Limb (tissue), 2 donors: ENCODE measurements around the gene PPP2R2D.

Experiments
- DNase-seq, 2 donors: peaks; one replicate each; pipeline ENCODE4 v3.0.0-alpha.2; 2016; ENCODE audit errors: extremely low spot score in 2 of 2

The PPP2R2D gene

DNA sequence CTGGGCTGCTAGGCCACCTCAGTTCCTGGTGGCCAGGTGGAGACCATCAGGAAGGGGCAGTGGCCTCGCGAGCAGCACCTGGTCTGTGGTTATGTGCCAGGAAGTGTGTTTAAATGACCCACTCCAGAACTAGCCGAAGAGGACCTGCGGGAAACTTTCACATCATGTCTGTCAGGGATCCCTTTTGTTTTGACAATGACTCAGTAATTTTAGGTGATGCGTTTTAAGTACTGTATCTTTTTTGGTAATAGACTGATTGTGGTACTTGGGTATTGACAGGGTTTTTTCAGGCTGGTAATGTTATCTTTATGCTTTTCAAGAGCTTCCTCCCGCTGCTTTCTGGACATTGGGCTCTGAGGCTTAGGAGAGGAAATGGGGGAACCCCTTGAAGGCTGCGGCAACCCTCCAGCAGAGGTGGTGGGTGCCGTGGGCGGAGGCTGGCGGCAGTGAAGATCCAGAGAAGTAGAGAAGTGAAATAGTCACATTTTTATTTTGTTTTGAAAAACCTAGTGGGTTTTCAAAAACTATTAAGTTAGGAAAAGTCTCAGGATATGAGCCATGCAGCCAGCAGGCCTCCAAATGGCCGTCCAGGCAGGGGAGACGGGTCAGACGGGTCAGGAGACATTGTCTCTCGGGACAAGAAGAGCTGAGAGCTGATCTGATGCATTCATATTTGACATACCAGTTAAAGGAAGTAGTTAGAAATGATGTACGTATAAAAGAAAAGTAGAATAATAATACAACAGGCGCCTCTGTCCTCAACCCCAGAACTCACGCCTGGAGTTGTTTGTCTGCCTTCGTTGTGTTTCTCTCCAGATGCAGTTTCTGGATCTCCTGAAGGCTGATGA, 27.7 kb downstream of the PPP2R2D start:
- no peak for DNase-seq

DNA sequence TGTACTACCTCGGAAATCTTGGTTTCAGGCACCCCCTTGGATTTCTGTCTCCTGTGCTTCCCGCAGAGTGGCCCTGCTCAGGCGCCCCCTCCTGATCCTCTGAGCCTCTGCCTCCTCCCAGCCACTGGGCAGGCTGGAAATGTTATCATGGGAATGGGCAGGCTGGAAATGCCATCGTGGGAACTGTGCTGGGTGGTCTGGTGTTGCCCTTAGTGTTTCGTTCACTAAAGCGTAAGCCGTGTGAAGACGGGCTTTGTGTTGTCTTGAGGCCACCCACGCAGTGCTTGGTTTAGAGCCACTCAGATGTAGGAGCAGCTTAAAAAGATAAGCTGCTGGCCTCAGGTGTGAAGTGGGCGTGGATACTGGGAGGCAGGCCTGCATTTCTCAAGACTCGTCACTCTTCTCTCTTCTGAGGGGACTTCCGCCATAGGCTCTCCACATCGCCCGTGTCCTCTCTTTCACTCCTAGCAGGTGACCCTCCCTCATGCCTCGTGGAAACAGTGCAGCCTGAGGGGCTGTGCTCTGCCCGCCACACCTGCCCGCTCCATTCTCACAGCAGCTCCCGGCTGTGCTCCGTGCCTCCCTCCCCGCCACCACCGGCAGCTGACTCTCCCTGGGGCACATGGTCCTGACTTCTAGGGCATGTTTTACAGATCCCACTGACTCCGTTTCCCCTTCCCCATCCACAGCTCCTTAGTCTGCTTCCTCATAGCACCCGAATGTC, 28.5 kb downstream of the PPP2R2D start:
- no peak for DNase-seq

DNA sequence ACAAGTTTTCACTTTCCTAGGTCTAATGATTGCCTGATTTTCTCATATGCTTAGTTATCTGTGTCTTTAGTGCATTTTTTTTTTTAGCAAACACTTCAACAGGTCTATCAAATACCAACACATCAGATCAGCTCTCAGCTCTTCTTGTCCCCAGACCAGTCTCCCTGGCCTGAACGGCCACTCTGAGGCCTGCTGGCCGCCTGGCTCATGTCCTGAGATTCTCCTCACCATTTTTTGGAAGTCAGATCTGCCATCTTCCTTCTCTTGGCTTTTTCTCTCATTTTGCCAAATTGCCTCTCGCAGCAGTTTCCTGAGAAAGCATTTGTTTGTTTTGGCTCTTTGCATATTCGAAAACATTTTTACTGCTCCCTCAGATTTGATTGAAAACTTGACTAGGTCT, 29.3 kb downstream of the PPP2R2D start:
- DNase-seq, result no peak

DNA sequence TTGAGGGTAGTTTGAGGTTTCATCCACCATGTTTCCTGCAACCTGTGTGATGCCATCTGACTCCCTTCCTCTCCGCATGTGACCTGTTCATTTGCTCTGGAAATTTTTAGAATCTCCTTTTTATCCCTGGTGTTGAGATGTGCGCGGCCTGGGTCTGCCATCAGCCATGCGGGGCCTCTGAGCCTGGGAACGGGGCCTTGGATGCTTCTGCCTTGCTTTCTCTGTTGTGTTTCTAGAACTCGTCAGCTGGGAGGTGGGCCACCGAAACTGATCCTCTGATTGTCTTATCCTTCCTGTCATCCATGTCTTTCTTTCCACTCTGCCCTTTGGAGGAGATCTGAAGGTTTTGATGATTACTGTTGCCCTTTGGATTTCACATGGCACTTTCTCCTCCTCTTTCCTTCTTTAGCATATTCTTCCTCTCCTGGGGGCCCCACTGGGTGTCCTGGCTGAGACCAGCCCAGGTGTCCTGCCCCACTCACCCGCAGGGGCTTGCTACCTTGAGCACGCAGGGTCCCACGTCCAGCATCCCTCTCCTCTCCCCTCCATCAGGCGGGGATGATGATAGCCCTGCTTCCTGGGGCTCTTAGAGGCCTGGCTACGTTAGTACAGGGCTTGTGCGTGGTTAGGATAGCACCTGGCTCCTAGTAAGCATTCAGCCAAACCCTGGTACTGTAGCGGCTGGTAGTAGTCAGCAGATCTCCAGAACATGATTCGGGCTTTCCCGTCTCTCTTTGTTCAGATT, 29.9 kb downstream of the PPP2R2D start:
- DNase-seq, result no peak

DNA sequence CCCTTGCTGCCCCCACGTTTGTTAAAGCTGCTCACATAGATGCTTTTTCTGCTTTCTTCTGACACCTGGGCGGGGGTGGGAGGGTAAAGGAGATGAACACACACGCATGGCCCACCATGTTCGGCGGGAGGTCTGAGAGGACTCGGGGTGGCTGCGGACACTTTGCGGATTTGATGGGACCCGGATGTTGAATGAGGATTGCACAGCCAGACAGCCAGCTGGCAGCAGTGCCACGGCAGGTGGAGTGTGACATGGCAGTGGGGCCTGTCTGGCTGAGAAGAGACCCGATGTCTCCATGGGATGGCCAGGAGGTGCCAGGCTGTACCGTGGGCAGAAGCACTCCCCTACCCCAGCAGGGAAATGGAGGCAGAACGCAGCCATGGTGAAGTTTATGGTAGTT, 31.2 kb downstream of the PPP2R2D start:
- no peak for DNase-seq

DNA sequence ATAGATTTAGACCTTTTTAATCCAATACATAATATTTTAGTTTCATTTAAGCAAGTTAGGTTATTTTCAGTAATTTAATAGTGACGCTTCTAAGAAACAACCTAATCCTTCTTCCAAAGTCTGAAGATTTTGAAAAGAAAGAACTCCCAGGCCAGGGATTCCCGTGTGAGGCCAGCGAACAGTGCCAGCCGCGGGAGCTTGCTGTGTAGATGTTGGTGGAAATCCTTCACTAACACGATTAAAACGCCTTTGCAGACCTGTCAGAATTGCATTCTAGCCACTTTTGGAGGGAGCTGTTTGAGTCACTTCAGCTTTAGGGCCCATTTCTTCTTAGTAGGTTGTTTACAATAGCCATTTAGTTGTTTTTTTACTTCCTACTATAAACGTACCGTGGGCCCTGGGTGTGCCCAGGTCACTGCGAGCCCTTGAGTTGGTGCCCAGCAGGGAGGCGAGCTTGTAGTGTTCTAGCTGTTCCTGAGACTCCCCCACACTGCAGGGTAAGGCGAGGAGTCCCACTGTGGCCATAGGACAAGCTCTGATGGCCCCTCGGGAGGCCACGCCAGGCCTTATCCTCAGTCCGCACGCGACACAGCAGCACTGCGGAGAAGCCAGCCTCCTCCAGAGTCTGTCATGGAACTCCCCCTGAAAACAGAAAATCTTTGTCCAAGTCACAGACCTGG, 32.3 kb downstream of the PPP2R2D start:
- DNase-seq, result no peak

DNA sequence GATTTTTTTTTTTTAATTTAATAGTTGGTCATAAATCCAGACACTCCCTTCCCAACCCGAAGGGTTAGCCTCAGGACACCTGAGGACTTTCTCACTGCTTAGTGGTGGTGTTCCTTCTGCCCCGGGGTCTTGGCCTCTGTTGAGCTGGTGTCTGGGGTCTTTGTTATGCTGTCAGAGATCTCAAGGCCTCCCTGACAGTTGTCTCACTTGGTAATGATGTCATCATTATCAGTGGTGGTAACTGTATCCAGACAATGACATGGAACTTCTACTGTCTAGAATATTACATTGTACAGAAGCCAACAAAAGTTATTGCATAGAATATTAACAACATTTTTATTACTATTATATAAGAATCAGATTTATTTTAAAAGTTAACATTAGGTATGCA, 32.9 kb downstream of the PPP2R2D start:
- DNase-seq, result no peak

DNA sequence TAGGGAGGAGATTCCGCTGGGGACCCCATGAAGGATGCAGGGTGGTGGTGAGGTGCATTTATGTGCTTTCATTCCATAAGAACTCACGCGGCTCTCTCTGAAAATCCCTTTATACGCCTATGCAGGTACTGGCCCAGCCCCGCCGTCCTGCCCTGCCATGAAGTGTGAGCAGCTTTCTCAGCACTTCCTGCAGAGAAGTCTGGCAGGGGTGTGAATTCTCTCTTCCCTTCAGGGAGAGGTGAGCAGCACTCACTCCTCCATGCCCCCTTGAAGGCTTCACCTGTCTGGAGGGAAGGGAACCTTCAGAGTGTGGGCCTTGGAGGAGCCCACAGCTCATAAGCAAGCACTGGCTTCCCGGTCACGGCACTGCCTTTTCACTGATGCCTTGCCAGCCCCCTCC, 34.0 kb downstream of the PPP2R2D start:
- no peak for DNase-seq

DNA sequence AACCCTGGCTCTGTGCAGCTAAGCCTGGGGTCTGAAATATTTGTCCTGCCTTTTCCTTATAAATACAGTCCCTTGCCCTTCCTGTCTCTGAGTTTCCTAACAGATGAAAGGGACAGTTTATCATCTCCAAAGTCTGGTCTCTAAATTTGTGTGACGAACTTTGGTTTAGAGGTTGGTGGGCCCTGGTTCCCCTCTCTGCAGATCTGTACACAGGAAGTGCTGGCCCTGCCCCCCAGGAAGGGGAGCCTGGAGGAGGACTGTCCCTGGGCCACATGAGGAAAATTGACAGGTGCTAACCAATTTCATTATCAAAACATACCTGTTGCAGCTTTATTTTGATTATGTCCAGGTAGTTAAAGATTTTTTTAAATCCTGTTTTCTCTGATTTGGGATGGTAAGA, 34.5 kb downstream of the PPP2R2D start:
- DNase-seq, result no peak

DNA sequence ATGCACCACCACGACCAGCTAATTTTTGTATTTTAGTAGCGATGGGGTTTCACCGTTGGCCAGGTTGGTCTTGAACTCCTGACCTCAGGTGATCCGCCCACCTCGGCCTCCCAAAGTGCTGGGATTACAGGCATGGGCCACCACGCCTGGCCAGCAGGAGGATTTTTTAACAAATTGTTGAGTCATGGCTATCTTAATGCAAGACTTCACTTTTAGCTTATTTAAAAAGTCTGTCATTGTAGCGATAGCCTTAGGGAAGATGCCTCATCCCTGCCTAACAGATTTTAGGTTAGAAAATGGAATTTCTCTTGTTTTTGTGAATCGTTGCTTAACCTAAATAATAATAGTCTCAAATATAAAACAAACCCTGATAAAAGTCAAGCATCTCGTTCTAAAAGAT, 35.5 kb downstream of the PPP2R2D start:
- DNase-seq, result no peak

DNA sequence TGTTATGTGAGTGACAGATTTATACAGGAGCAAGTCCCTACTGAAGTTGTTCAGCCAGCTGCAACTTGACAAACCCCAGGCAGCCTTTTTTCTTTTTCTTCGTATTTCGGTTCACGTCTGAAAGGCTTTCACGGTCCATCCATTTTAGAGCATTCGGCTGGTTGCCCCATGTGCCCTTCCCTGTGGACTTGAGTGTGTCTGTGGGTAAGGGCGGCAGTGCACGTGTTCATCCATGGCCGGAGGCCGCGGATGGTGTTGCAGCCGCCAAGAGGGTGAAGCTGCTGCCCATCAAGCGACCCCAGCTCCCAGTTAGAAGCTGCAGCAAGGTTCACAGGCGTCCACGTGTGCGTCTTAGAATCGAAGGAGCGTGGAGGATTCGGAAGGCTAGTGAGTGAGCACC, 35.9 kb downstream of the PPP2R2D start:
- DNase-seq, result no peak

DNA sequence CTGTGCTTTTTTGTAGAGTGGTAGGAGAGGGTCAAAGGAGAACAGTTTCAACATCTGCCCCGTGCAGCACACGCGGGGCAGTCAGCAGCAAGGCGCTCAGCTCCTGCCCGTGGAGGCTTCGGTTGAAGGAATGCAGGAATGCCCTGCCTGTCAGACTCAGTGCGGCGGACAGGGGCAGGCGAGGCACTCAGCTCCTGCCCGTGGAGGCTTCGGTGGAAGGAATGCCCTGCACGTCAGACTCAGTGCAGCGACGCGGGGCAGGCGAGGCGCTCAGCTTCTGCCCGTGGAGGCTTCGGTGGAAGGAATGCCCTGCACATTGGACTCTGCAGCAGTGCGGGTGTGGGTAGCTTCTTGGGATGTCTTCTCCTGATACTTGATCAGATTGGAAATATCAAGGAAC, 37.0 kb downstream of the PPP2R2D start:
- DNase-seq, result no peak

DNA sequence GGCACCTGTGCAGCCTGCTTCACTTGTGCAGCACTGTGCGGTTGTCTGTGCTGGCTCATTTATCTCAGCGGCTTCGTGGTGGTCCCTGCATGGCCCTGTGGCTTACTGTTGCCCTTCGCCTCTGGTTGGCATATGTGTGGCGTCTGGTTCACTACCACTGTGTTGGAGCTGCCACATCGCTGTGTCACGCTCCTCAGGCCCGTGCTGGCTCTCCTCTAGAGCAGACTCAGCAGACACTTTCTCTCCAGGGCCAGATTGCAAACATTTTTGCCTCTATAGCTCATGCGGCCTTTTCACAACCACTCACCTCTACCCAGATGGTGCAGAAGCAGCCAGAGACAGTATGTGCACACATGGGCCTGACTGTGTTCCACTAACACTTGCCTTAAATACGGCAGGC, 37.9 kb downstream of the PPP2R2D start:
- DNase-seq, result no peak

DNA sequence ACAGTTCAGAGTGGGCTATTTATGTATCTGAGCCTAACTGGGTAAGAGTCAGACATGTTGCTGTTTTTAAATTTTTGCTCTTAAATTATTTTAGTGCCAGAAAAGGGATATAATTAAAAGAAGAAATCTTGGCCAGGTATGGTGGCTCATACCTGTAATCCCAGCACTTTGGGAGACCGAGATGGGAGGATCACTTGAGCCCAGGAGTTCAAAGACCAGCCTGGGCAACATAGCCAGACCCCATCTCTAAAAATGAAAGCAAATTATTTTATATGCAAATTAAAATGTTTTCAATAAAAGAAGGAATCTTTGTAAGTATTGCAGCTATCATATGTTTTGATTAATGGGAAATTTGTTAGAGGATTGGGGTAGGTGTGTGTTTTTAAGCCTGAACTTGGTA, 41.6 kb downstream of the PPP2R2D start:
- no peak for DNase-seq

DNA sequence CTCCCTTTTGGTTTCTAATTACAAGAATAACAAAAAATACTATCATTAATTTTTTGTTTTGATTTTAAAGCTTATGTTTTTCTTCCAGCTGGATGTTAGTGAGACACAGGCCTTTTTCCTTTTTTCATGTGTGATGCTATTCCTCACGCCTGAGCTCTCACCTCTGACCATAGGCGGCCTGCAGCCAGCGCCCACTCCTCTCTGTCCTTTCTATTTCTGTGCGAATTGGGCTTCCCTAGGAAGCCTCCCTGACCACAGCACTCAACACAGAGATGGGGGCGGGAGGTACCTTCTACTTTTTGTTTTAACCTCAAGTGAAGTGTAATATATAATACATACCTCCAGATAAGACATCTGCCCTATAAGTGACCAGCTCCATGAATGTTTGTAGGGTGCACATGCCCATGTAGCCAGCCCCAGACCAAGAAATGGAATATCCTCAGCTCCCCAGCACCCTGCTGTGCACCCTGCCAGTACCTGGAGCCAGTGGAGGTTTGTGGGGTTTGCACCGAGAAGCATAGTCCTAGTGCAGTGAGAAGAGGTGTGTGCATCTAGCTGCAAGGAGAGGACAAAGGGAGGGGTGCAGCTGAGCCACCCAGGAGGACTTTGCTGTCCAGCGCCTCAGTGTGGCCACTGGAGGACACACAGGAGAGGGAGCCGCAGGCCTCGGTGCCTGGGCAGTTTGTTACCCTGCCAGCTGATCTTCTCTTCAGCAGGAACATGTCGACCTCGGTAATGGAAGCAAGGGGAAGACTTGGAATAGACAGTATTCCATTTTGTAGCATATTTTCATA, 42.4 kb downstream of the PPP2R2D start:
- no peak for DNase-seq

DNA sequence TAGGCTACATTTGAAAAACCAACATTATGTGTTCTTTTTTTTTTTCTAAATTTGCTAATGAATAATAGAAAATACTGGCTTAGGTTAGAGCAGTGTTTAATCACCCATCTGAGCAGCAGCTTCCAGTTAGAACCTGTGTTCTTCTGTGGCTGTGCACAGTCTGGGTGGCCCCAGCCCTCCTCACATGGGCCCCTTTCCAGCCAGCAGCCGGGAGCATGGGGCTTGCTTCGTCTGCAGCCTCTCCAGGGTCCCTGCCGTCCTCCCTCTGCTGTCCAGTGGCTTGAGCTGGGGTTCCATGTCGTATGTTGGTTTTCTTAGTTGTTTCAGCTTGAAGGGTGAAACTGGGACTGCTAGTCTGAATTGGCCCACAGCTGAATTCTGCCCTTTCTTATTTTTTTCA, 43.6 kb downstream of the PPP2R2D start:
- no peak for DNase-seq

DNA sequence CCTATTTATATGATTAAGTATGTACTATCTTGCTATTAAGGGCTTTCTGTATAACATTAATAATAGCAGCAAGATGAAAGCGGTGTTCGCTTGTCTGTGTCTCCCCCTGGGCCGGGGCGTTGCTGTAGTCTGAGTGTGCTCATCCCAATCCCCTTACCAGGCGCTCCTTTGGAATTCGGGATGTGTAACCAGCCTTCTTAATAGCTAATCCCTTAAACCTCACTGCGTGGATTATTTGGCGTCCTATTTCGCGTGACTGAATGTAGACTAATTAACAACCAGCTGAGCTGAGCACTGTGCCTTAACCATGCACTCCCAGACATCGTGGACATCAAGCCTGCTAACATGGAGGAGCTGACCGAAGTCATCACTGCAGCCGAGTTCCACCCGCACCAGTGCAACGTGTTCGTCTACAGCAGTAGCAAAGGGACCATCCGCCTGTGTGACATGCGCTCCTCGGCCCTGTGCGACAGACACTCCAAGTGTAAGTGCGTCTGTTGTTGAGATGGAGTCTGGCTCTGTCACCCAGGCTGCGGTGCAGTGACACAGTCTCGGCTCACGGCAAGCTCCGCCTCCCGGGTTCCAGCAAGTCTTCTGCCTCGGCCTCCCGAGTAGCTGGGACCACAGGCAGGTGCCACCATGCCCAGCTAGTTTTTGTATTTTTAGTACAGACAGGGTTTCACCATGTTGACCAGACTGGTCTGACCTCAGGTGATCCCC, 44.3 kb downstream of the PPP2R2D start:
- no peak for DNase-seq

DNA sequence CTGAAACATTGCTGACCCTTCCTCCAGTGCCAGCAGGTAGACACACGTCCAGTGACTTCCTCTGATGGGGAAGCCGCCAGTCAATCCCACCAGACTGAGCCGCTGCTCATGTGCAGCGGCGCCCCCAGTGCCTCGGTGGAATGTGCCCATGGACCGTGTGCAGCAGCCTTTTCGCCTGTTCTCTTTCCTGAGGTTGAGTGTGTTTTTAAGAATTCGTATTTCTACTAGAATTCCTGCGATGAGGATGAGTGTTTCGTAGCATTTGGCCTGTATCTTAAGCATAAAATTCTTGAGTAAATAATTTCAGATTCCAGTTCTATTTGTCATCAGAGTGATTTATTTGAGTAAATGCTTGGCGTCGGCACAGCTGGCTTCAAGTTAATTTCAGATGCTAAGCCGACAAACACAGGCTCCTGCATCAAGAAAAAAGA, 45.5 kb downstream of the PPP2R2D start:
- DNase-seq, result no peak

DNA sequence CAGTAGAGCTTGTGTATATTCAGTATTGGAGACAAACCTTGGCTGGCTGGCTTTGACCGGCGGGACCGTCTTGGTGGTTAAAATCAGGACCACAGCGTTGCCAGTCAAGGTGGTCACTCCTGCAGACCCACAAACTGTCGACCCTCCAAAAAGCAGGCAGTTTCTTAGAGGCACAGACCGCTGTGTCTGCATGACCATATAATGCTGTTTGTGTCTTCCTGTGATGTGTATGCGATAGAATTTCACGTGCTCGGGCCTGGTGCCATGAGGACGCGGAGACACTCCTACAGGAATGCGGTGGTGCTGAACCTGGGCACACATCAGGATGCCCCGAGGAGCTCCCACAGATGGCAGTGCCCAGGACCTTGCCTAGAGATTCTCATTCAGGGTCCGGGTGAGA, 46.1 kb downstream of the PPP2R2D start:
- DNase-seq, result no peak

DNA sequence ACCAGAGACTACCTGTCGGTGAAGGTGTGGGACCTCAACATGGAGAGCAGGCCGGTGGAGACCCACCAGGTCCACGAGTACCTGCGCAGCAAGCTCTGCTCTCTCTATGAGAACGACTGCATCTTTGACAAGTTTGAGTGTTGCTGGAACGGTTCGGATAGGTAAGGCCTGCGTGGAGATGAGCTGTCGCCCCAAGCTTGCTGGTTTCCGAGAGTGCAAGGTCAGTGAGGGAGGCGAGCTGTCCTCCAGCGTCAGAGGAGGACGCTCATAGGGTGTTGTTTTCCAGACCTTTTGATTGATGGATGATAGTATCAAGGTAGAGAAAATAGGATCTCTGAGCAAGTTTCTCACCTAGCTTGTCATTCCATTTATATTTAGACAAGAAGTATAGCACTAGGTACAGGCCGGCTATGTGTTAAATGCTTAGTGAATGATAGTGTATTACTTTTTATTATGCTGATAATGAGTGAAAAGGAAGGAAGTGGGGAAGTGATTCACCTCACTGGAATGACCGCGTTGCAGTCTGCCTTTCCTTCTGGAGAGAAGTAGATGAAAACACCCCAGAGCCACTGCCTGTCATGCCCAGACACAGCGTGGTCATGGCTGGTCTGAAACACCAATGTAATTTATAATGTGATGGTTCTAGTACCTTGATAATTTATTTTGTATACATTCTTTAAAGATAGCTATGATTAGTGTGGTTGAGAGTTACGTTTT, 47.0 kb downstream of the PPP2R2D start:
- peak in 1 of 2 donors; percentile 3 for DNase-seq
